GM18508 (cell line): ENCODE measurements around the gene LMBRD2.
"Not testable (repeated sequence)": the region's sequence is repeated elsewhere in the genome, so short reads cannot be mapped to it uniquely, and the experiment has no call there.

Source experiments
- ATAC-seq: cut with Tn5 transposase; IDR thresholded peaks from one replicate; pipeline ENCODE4 v1.9.1; 2021; ENCODE audit warnings: moderate number of reproducible peaks; ENCODE audit not compliant: insufficient read depth, unreplicated experiment

LMBRD2 gene

DNA sequence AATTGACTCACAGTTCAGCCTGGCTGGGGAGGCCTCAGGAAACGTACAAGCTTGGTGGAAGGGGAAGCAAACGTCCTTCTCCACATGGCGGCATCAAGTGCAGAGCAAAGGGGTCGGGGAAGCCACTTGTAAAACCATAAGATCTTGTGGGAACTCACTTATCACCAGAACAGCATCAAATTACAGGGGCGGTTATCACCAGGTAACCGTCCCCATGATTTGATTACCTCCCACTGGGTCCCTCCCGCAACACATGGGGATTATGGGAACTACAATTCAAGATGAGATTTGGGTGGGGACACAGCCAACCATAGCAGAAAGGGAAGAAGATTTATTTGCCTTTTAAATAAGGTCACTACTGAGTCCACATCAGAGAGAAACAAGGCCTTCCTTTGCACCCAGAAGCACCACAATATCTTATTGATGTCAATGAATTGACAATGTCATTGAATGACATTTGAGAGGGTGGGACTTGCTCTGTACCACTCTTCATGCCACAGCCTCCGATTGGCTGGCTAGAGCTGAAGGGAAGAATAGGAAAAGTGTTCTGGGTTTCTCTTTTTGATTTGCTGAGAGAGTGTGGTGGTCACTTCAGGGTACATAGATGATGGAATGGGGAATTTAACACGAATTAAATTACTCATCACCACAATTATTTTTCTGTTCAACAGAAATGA, 11.3 kb upstream of the LMBRD2 start:
- ATAC-seq = no peak

DNA sequence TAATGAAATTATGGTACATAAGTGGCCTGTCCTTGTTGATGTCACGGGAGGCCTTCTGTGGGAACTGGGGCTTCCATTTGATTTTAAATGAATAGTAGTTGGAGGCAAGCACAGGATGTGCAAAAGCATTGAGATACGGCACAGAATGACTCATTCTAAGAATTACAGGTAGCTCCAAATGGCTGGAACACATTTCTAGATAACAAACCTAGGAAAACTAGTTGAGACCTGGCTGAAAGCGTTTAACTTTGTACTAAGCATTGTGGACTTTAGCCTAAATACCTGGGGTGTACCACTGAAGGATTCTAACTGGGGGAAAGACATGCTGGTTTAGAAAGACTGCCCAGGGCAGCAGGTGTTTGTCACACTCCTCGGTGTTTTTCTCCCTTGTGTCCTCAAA, 9.7 kb upstream of the LMBRD2 start:
- no peak for ATAC-seq

DNA sequence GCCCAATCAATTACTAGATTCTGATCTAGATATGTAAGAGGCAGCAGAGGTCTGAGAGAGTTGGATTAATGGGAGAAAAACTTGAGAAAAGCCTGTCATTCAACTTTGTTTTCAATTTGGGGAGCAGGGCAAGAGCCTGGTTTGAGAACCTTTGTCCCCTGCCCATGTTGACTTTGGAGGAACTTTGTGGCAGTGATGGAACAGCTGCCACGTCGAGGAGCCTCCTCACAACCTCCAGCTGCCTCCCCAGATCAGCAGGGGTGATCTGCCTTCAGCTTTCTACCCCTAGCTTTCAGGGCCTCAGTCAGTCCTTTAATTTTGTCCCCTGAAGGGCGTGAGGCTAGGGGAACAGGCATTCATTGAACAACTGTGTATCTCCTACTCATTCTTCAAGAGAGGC, 8.9 kb upstream of the LMBRD2 start:
- ATAC-seq = no peak

DNA sequence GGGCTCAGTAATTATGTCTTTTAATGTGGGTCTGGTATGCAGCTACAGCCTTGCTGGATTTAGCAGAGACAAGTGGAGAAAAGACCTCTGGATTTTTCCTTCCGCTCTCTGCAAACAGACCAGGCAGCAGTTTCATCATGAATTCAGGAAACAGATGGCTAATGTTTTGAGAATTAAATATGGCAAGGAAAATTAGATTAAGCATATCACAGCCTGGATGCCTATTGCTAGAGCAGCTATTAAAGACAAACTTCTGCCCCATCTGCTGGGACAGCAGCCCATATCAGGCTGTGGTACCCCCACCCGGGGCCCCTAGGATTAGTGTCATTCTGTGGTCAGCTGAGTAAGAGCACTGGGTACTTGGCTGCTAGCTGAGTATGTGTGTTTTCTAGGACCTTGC, 6.5 kb upstream of the LMBRD2 start:
- no peak for ATAC-seq

DNA sequence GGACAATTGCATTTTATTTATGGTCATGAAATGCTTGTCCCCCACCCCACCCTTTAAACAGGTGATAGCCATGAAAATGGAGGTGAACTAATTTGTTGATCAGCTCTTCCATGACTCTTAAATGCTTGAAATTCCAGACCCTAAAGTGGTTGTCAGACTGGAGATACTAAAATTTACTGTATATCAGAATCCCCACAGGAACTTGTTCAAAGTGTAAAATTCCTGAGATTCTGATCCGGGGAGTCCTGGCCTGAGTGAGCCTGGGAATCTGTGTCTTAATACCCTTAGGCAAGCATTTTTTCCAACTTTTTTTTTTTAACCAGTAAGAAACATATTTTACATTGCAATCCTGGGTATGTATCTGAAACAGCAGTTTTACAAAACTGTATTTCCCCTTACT, 4.9 kb upstream of the LMBRD2 start:
- ATAC-seq = no peak

DNA sequence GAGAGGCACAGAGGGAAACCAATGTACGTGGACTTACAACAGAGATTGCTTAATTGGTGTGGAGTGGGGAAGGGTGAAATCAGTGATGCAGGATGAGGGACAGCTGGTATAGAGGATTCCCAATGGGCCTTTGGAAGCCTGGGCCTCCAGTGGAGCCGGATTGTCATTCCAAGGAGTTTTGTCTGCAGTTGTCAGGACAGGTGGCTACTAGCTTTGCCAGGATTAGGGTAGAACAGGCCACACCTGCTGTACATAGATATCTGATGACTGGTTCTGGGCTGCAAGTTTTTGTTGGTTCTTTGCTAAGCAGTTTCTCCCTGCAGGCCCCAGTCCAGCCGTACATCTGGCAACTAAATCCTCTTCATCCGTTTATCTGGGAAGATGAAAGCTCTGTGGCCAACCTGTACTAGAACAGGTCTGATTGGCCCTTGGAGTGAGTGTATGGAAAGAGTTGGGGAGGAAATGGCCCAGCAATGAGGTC, 4.5 kb upstream of the LMBRD2 start:
- no peak for ATAC-seq

DNA sequence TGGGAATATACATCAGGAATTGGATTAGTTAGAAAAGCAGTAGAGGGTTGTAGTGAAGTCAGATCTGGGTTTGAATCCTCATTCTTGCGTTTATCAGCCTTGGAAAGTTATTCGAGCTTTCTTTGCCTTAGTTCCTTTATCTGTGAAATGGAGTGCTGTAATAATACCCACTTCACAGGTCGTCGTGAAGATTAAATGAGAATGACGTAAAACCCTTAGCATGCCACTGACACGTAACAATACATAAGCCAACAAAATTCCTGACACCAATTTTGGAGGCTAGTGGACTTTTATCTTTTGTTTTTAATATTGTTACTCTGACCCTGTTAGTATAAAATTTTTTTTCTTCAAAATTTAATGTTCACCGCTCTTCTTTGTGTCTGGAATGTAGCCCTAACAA, 3.6 kb upstream of the LMBRD2 start:
- ATAC-seq = no peak

DNA sequence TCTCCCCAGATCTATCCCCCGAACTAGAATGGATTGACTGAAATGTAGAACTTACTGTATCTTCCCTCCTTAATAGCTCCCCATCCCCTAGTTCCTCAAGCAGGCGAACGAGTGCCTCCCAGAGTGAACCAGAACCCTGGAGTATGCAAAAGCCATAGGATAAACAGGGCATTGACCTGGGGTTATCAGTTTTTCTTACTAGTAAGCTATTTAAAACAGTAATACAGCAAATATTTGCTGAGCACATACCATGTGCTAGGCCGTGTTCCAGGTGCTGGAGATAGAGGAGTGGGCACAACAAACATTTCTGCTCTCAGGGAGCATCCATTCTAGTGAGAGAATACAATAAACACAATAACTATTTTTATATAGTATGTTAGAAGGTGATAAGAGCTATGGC, 2.0 kb upstream of the LMBRD2 start:
- ATAC-seq = no peak

DNA sequence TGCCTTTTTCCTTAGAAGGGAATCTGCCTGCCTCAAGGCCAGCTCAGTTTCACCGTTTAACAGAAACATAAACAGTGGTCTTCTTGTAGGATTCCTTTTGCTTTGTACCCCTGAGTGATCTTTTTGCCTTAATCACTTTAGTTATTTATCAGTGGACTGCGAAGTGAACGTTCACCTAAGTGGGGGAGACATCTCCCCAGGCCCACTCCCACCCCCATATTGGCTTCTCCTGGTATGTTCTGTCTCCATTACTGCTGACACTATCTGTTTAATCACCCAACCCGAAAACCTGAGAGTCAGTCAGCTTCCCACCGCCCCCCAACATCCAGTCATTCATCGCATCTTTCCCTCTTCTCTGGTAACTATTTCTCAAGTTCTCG, 1.6 kb upstream of the LMBRD2 start:
- no peak for ATAC-seq

DNA sequence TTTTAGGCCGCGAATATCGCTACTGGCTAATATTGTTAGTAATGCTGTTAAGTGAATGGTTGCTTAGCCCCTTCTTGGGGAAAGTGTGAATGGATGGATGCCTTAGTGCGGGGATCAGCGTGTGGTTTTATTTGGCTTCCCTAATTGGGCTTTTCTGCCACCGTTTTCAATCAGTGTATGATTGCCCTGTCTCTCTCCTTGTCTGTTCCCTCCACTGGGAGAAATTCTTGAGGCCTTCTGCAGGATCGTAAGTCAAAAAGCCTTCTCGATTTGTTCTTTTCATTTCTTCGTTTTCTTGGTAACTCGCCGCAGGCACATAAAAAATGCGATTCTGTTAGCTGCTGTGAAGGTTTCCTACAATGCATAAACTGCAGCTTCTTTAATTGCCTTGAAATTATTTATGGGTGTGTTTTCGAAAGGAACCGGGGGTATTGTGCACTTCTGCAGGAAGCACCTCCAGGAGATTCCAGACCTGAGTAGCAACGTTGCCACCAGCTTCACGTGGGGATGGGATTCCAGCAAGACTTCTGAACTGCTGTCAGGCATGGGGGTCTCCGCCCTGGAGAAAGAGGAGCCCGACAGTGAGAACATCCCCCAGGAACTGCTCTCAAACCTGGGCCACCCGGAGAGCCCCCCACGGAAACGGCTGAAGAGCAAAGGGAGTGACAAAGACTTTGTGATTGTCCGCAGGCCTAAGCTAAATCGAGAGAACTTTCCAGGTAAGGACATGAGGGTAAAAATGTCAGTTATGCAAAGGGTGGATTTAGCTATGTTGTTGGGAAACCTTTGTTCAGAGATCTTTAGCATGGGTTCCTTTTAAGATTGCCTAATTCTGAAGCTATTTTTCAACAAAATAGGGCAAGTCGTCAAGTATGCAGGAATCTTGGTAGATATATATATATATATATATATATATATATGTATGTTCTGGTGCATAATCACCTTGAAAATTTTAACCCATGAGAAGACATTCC, 924 bp upstream of the LMBRD2 start:
- no peak for ATAC-seq

DNA sequence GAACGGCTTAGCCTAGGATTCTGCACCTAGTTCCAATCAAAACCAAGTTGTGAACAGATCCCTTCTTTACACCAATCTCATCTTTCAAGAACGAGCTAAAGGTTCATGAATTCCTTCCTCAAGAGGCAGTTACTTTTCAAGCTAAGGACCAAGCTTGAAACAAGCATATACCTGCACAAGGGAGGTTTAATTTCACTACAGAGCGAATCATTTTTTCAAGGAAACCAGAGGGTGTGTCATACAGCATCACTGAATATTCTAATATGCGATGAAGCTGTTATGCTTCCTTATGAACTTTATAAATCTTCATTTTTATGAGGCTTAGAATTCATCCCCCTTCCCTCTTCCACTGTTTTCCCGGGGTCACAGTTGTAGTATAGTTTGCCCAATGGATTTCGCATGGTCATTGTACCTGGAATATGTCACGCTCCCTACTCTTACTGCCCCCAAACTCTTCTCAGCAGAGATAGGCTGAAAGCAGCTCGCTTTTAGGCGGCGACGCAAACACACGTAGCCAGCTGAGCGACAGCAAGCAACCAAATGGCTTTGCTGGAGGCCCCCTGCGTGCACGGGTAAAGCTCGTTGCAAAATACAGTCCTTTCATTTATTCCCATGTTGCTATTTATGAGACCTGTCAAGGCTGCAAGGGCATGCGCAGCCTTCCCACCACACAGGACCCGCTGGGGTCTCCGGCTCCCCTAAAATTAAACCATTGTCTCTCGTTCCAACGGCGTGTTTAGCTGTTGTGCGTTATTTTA, 832 bp downstream of the LMBRD2 start:
- ATAC-seq = no peak

DNA sequence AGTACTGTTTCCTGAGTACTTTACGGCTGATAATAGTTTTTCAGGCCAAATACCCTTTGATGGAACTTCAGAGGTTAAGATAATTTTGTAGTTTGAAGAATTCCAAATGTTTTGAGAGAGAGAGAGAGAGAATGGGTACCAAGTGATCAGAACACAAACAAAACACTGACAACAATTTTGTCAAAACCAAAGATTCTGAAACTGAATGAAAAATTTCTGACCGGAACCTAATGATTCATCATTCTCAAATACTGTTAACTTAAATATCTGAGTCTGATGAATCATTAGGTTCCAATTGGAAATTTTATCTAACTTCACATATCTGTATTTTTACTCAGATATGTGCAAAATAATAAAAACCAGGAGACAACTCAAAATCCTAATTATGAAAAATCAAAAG, 4.0 kb downstream of the LMBRD2 start:
- ATAC-seq = no peak

DNA sequence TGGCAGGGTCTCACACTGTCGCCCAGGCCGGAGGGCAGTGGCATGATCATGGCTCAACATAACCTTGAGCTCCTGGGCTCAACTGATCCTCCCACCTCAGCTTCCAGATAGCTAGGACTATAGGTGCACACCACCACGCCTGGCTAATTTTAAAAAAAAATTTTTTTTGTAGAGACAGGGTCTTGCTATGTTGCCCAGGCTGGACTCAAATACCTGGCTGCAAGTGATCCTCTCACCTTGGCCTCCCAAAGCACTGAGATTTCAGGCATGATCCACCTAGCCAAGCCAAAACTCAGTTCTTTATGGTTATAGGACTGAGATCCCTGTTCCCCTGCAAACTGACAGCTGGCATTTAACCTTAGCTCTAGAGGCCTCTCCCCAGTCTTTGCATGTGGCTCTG, 5.3 kb downstream of the LMBRD2 start:
- ATAC-seq = no peak

DNA sequence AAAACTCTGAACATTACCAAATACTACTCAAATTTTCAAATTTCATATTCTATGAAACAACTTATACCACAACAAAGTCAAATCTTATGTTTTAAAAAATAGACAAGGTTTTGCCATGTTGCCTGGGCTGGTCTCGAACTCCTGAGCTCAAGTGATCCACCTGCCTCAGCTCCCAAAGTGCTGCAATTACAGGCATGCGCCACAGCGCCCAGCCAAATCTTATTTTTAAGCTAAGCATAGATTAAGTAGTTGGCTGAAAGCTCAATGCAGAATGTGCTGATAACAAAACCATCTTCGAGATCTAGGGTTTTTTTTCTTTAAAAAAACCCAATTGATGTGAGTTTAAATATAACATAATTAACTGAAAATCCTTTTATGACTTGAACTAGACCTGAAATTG, 6.4 kb downstream of the LMBRD2 start:
- no peak for ATAC-seq

DNA sequence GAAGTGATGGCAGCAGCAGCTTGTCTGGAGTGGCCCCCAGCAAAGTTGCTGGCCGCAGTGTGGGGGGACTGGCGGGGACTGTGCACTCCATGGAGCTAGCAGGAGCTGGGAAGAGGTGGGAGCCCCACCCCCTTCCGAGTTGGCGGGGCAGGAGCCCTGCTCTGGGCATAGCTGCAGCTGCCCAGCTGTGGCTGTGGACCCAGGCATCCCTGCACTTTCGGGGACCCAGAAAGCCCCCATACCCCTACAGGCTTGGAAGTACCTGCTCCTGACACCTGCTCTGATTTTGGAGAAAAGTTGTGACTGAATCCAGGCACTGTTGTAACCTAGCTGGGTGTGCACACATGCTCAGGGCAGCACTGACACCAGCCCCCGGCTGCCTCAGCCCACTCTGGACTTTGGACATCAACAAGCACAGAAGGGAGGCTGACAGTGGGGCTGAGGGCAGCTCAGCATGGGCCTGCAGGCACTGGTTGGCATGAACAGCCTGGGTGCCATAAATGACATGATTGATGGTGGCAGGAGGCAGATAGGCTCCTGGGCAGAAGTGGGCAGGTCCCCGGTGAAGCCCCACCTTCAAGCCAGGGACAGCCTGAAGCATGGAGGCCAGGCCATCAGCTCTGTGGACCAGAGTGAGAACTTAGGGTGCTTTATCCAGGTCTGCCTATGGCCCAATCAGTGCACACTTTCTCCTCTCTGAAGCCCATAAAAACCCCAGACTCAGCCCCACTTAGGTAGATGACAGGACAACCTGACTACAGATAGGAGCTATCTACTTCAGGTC, 12.6 kb downstream of the LMBRD2 start:
- no peak for ATAC-seq

DNA sequence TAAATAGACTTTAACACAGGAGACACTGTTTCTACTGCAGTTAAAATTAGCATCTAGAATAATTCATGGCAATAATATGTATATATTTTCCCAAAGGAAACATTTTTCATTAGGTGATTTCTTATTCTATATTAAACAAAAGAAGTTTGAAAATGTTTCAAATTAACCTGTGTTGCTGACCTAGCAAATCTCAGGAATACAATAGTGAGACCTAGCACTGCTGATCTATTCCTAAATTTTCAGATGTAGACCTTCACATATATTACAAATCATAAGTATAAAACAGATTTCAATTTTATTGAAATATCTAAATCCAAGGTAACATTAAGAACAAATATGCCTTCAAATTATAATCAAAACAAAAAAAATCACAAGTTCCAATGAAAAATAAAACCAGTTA, 15.1 kb downstream of the LMBRD2 start:
- ATAC-seq = no peak

DNA sequence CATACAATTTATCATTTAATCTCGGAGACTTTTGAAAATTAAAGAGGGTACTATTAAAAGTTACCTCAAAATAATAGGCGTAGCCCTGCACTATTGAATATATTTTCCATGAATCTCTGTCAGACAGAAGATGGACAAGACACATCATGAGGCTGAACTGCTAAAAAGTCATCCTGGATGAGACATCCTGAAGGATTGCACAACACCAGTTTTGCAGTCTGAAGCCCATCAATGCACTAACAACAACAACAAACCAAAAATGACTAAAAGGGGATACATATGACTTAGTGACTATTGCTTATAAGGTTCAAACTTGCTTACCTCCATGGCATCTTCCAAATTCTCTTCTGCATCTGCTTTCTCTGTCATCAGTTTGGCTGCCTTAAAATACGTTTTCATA, 15.7 kb downstream of the LMBRD2 start:
- no peak for ATAC-seq

DNA sequence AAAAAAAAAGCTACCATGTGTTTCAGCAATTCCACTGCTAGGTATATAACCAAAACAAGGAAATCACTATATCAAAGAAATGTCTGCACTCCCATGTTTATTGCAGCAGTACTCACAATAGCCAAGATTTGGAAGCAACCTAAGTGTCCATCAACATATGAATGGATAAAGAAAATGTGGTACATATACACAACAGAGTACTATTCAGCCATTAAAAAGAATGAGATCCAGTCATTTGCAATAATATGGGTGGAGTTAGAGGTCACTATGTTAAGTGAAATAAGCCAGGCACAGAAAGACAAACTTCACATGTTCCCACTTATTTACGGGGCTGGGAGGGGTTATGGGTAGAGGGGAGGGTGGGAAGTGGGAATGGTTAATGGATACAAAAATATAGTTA, 18.7 kb downstream of the LMBRD2 start:
- not testable (repeated sequence) for ATAC-seq

DNA sequence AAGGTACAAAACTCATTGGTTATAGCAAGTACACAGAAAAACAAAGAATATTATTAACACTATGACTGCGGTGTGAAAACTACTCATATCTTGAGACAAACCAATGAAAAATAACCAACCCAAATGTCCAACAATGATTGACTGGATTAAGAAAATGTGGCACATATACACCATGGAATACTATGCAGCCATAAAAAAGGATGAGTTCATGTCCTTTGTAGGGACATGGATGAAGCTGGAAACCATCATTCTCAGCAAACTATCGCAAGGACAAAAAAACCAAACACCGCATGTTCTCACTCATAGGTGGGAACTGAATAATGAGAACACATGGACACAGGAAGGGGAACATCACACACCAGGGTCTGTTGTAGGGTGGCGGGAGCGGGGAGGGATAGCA, 22.0 kb downstream of the LMBRD2 start:
- ATAC-seq = not testable (repeated sequence)

DNA sequence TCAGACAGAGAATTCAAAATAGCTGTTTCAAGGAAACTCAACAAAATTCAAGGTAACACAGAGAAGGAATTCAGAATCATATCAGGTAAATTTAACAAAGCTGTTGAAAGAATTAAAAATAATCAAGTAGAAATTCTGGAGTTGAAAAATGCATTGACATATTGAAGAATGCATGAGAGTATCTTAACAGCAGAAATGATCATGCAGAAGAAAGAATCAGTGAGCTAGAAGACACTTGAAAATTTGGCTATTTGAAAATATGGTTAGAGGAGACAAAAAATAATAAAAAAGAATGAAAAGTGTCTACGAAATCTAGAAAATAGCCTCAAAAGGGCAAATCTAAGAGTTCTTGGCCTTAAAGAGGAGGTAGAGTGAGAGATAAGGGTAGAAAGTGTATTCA, 22.9 kb downstream of the LMBRD2 start:
- no peak for ATAC-seq
